HEK293 (cell line): Measurements from ENCODE around the gene GBF1.
A peak's percentile ranks its signal among the peaks of the same experiment; 100 is the strongest.

Experiments
- CTCF ChIA-PET: fragments of 350-600 bp; formaldehyde crosslinking; extraction: SDS; loops from one replicate; lab custom pipeline; 2021; ENCODE audit warnings: antibody characterized with exemption; lab: Yijun Ruan, JAX
- POLR2A ChIA-PET: fragments of 300-600 bp; formaldehyde crosslinking; extraction: SDS; loops from one replicate; lab custom pipeline; 2020; ENCODE audit warnings: antibody characterized with exemption, inconsistent platforms; lab: Yijun Ruan, JAX
- H3K27ac ChIP-seq: fragments of 200-500 bp; sonication (Bioruptor generic); 2 replicates; pipeline ENCODE4 v1.5.1; 2014; ENCODE audit warnings: low read depth, low read length, control low read depth, inconsistent platforms; ENCODE audit errors: extremely low read depth
- H3K36me3 ChIP-seq, 2 experiments: fragments of 200-500 bp in 1 of 2; sonication (Bioruptor generic) in 1 of 2; 1 replicate in 1 of 2; 2 replicates in 1 of 2; pipeline ENCODE4 v1.5.1; 2014 to 2017; ENCODE audit warnings: inconsistent platforms in 2 of 2, low read length in 2 of 2; ENCODE audit not compliant: control insufficient read depth in 2 of 2, insufficient read depth in 1 of 2
- H3K4me1 ChIP-seq: fragments of 200-500 bp; sonication (Bioruptor generic); 2 replicates; pipeline ENCODE4 v1.5.1; 2014; ENCODE audit warnings: mild to moderate bottlenecking, low read length, inconsistent platforms; ENCODE audit not compliant: control insufficient read depth, insufficient read depth
- H3K4me3 ChIP-seq: 2 replicates; pipeline ENCODE4 v1.5.1; 2011; ENCODE audit warnings: low read depth, mild to moderate bottlenecking, control low read depth, low read length, moderate library complexity
- H3K9me3 ChIP-seq: fragments of 200-500 bp; sonication (Bioruptor generic); 2 replicates; pipeline ENCODE4 v1.5.1; 2014; ENCODE audit warnings: low read depth, low read length, inconsistent platforms; ENCODE audit not compliant: control insufficient read depth, insufficient read depth
- AEBP2 ChIP-seq: fragments of 450-650 bp; formaldehyde crosslinking; IDR thresholded peaks from 2 replicates; pipeline ENCODE4 v1.5.1; 2016; ENCODE audit warnings: missing biosample characterization, missing genetic modification characterization, borderline replicate concordance
- GLIS1 ChIP-seq: fragments of 450-650 bp; formaldehyde crosslinking; IDR thresholded peaks from 2 replicates; pipeline ENCODE4 v1.5.1; 2016; ENCODE audit warnings: missing biosample characterization, missing genetic modification characterization
- KLF10 ChIP-seq: fragments of 450-650 bp; IDR thresholded peaks from 2 replicates; pipeline ENCODE4 v1.5.1; 2018; ENCODE audit warnings: missing biosample characterization, mild to moderate bottlenecking, missing genetic modification characterization
- KLF17 ChIP-seq: fragments of 450-650 bp; formaldehyde crosslinking; IDR thresholded peaks from 2 replicates; pipeline ENCODE4 v1.5.1; 2016; ENCODE audit warnings: missing biosample characterization, missing genetic modification characterization
- SP3 ChIP-seq: fragments of 450-650 bp; formaldehyde crosslinking; IDR thresholded peaks from 2 replicates; pipeline ENCODE4 v1.5.1; 2016; ENCODE audit warnings: missing biosample characterization, missing genetic modification characterization
- ZBTB8A ChIP-seq: fragments of 450-650 bp; formaldehyde crosslinking; IDR thresholded peaks from 2 replicates; pipeline ENCODE4 v1.5.1; 2016; ENCODE audit warnings: missing biosample characterization, missing genetic modification characterization
- ZFHX2 ChIP-seq: fragments of 450-650 bp; formaldehyde crosslinking; conservative IDR thresholded peaks from 2 replicates; pipeline ENCODE4 v1.5.1; 2016; ENCODE audit warnings: missing biosample characterization, missing genetic modification characterization
- ZNF169 ChIP-seq: fragments of 450-650 bp; formaldehyde crosslinking; IDR thresholded peaks from 2 replicates; pipeline ENCODE4 v1.5.1; 2016; ENCODE audit warnings: missing biosample characterization, missing genetic modification characterization
- ZNF223 ChIP-seq: fragments of 450-650 bp; formaldehyde crosslinking; IDR thresholded peaks from 2 replicates; pipeline ENCODE4 v1.5.1; 2016; ENCODE audit warnings: missing biosample characterization, missing genetic modification characterization
- ZNF280C ChIP-seq: fragments of 450-650 bp; formaldehyde crosslinking; IDR thresholded peaks from 2 replicates; pipeline ENCODE4 v1.5.1; 2016; ENCODE audit warnings: missing biosample characterization, missing genetic modification characterization
- ZNF280D ChIP-seq: fragments of 450-650 bp; formaldehyde crosslinking; IDR thresholded peaks from 2 replicates; pipeline ENCODE4 v1.5.1; 2016; ENCODE audit warnings: missing biosample characterization, missing genetic modification characterization
- ZNF416 ChIP-seq: fragments of 450-650 bp; formaldehyde crosslinking; IDR thresholded peaks from 2 replicates; pipeline ENCODE4 v1.5.1; 2016; ENCODE audit warnings: missing biosample characterization, missing genetic modification characterization
- ZNF48 ChIP-seq: fragments of 450-650 bp; formaldehyde crosslinking; IDR thresholded peaks from 2 replicates; pipeline ENCODE4 v1.5.1; 2016; ENCODE audit warnings: missing biosample characterization, missing genetic modification characterization
- ZNF488 ChIP-seq: fragments of 450-650 bp; formaldehyde crosslinking; IDR thresholded peaks from 2 replicates; pipeline ENCODE4 v1.5.1; 2016; ENCODE audit warnings: missing biosample characterization, missing genetic modification characterization
- ZNF501 ChIP-seq: fragments of 450-650 bp; formaldehyde crosslinking; IDR thresholded peaks from 2 replicates; pipeline ENCODE4 v1.5.1; 2016; ENCODE audit warnings: missing biosample characterization, missing genetic modification characterization
- ZNF624 ChIP-seq: fragments of 450-650 bp; formaldehyde crosslinking; IDR thresholded peaks from 2 replicates; pipeline ENCODE4 v1.5.1; 2017; ENCODE audit warnings: missing biosample characterization, missing genetic modification characterization
- ZNF843 ChIP-seq: fragments of 450-650 bp; formaldehyde crosslinking; IDR thresholded peaks from 2 replicates; pipeline ENCODE4 v1.5.1; 2016; ENCODE audit warnings: missing biosample characterization, missing genetic modification characterization
- ZSCAN18 ChIP-seq: fragments of 450-650 bp; formaldehyde crosslinking; IDR thresholded peaks from 2 replicates; pipeline ENCODE4 v1.5.1; 2016; ENCODE audit warnings: missing biosample characterization, missing genetic modification characterization

Gene GBF1

GRCh38 chr10:102401735-102402511 is 156.6 kb downstream of the GBF1 start (continued):
- TF ChIP-seq ZSCAN18 (no peak), ZNF501 (tag by site-specific recombination) (no peak), ZNF280D (tag by site-specific recombination) (no peak), GLIS1 (tag by site-specific recombination) (peak; percentile 42), ZNF624 (tag by site-specific recombination) (no peak), ZNF416 (tag by site-specific recombination) (no peak), AEBP2 (no peak), ZBTB8A (tag by site-specific recombination) (no peak), SP3 (tag by site-specific recombination) (0 out of 2 replicates have a peak, but pooled peaks have one; percentile 17), KLF17 (tag by site-specific recombination) (no peak), ZNF223 (no peak), ZNF48 (tag by site-specific recombination) (no peak), ZNF169 (tag by site-specific recombination) (no peak), KLF10 (tag by site-specific recombination) (no peak), ZNF280C (tag by site-specific recombination) (no peak), ZNF843 (tag by site-specific recombination) (no peak)

GRCh38 chr10:102402512-102402896 is 157.2 kb downstream of the GBF1 start:
- TF ChIP-seq ZNF488 (tag by site-specific recombination): no peak
- peak; percentile 24 for TF ChIP-seq ZFHX2 (tag by site-specific recombination)
- Histone ChIP-seq H3K27ac (no peak overlapping the region), H3K4me1 (no peaks in the 10 kb centered on the region), H3K4me3 (no peak overlapping the region), H3K9me3 (no peaks in the 10 kb centered on the region), H3K36me3 (peaks cover 0 to 20% of the 10 kb centered on the region in 2 experiments; a peak in 1 of 3 replicates)
- ChIA-PET POLR2A (interaction anchor here (0.6 to 1.7 kb wide), 5 partner anchors 18 to 346 kb away, joined by 3 to 8 read pairs (median 4); partner anchors contain the start of genes CUEDC2 and FBXL15), CTCF (interaction anchor here (0.6 to 7.2 kb wide), 16 partner anchors 7 to 249 kb away, joined by 3 to 60 read pairs (median 4); partner anchors contain the start of genes CUEDC2 and FBXL15)
